Measurements from ENCODE around the gene DDAH1.
A peak's percentile ranks its signal among the peaks of the same experiment; 100 is the strongest.

DDAH1 gene

GRCh38 chr1:85344256-85344694 is 120.7 kb downstream of the DDAH1 start:
- POLR2A ChIA-PET, result no interaction called here
- TF ChIP-seq, protein P1, sequence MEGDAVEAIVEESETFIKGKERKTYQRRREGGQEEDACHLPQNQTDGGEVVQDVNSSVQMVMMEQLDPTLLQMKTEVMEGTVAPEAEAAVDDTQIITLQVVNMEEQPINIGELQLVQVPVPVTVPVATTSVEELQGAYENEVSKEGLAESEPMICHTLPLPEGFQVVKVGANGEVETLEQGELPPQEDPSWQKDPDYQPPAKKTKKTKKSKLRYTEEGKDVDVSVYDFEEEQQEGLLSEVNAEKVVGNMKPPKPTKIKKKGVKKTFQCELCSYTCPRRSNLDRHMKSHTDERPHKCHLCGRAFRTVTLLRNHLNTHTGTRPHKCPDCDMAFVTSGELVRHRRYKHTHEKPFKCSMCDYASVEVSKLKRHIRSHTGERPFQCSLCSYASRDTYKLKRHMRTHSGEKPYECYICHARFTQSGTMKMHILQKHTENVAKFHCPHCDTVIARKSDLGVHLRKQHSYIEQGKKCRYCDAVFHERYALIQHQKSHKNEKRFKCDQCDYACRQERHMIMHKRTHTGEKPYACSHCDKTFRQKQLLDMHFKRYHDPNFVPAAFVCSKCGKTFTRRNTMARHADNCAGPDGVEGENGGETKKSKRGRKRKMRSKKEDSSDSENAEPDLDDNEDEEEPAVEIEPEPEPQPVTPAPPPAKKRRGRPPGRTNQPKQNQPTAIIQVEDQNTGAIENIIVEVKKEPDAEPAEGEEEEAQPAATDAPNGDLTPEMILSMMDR (IDR thresholded peaks at IDR 0.05; ENCODE audit: control extremely low read depth, extremely low read depth, low read depth, missing control alignments), result peak; percentile 41
- CTCF ChIA-PET, result no interaction called here
- DNase-seq (ENCODE audit: extremely low spot score), result peak; percentile 21

DNA sequence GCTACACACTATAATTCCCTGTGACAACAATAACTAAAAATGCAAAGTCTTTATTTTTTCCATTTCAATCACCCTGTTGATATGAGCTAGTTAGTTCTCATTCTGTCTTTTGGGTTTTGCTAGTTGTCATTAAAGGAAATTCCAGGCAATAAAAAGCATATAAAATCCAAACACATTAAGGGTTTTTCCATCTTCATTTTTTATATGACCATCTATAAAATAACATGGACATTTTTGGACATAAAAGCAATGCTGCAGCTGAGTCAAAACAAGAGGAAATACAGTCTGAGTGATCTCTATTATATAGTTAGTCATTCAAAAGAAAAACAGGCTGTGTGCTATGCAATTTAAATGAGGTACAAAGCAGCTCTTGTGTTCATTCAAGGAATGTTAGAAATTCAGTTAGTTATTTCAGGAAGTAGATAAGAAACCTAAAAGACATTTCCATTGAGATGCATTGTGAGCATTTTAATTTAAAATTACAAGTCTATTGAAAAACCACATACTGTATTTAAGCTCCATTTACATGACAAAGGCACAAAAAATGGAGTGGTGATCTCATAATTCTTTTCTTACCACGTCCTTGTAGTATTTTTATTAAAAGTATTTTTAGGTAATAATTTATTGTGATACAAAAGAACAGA is 121.2 kb downstream of the DDAH1 start:
- POLR2A ChIA-PET, result no interaction called here
- CTCF ChIA-PET, result no interaction called here
- TF ChIP-seq, protein P1 (IDR thresholded peaks at IDR 0.05; ENCODE audit: control extremely low read depth, extremely low read depth, low read depth, missing control alignments), result no peak
- DNase-seq (ENCODE audit: extremely low spot score), result no peak

- no peak for DNase-seq (ENCODE audit: extremely low spot score)
- TF ChIP-seq, protein P1 (IDR thresholded peaks at IDR 0.05; ENCODE audit: control extremely low read depth, extremely low read depth, low read depth, missing control alignments), result no peak
- ChIA-PET POLR2A (no interaction called here), CTCF (no interaction called here)
Measured at GRCh38 chr1:85343213-85343611, 121.7 kb downstream of the DDAH1 start.

DNA sequence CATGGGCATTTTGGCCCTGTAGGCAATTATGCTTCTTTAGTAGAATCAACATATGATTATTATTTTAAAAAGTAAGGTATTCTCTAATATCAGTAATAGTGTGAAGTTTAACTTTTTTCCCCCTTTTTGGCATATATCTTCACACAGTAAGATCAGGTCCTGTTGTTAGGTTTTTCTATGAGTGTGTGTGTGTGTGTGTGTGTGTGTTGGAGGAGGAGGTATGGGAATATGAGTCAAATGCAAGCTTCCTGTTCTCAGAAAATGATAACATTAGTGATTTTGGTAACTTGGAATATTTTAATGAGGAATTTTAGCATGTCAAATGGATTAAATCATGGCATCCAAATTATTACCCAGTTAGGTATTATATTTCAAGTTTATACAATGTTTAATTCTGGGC is 122.8 kb downstream of the DDAH1 start:
- no peak for DNase-seq (ENCODE audit: extremely low spot score)
- ChIA-PET CTCF (no interaction called here), POLR2A (no interaction called here)
- TF ChIP-seq, protein P1 (IDR thresholded peaks at IDR 0.05; ENCODE audit: control extremely low read depth, extremely low read depth, low read depth, missing control alignments), result no peak

DNA sequence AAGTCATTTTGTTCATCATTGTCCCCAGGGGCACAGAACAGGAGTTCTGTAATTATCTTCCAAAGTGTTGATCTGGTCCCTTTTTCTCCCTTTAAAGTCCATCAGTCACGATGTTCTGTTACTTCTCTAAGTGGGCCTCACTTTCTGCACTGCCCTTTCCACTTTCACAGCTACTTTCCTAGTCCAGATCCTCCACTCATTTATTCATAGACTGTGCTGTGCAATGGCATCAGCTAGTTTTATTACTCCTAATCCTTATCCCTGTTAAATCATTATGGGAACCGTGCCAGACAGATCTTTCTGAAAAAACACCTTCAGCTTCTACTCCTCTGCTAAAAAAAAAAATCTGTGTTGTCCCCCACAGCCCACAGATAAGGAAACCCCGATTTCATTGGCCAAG is 124.5 kb downstream of the DDAH1 start:
- ChIA-PET CTCF (no interaction called here), POLR2A (no interaction called here)
- no peak for DNase-seq (ENCODE audit: extremely low spot score)
- TF ChIP-seq, protein P1 (IDR thresholded peaks at IDR 0.05; ENCODE audit: control extremely low read depth, extremely low read depth, low read depth, missing control alignments), result no peak

- CTCF ChIA-PET, result interaction anchor here (1.3 kb wide), 1 partner anchor 23 kb away, joined by 6 read pairs; no protein-coding TSS in a partner anchor
- TF ChIP-seq, protein P1 (IDR thresholded peaks at IDR 0.05; ENCODE audit: control extremely low read depth, extremely low read depth, low read depth, missing control alignments), result no peak
- POLR2A ChIA-PET, result no interaction called here
Measured at GRCh38 chr1:85339656-85340399, 125.1 kb downstream of the DDAH1 start.

More at GRCh38 chr1:85339656-85340399, 125.1 kb downstream of the DDAH1 start:
- no peak for DNase-seq (ENCODE audit: extremely low spot score)

Measured in GM10248 (cell line).